Liver (tissue), 10 donors: ENCODE data around the gene CFAP69. TPM values are rescaled to one million over a fixed set of nuclear protein-coding genes. Genes with fewer than 3 reads are reported as not detected.
"Not testable (repeated sequence)": the region's sequence is repeated elsewhere in the genome, so short reads cannot be mapped to it uniquely, and the experiment has no call there.

ENCODE experiments used
- DNase-seq: peaks from one replicate; pipeline ENCODE4 v3.0.0-alpha.2; 2017; ENCODE audit warnings: low spot score
- H3K27ac ChIP-seq, 2 donors: one replicate each; pipeline ENCODE4 v1.7.0; 2013; ENCODE audit warnings: inconsistent platforms in 2 of 2, low read length in 2 of 2, control low read depth in 1 of 2, low read depth in 1 of 2, mild to moderate bottlenecking in 1 of 2
- H3K27me3 ChIP-seq, 4 donors: one replicate each; pipeline versions ENCODE4 v1.6.1 to v1.7.0; 2013; ENCODE audit warnings: low read length in 3 of 4, inconsistent platforms in 1 of 4, mild to moderate bottlenecking in 1 of 4, moderate library complexity in 1 of 4; ENCODE audit not compliant: control insufficient read depth in 4 of 4, insufficient read depth in 4 of 4
- H3K36me3 ChIP-seq, 4 donors: one replicate each; pipeline versions ENCODE4 v1.6.1 to v1.7.0; 2013; ENCODE audit warnings: low read length in 3 of 4, mild to moderate bottlenecking in 3 of 4, low read depth in 1 of 4, moderate library complexity in 1 of 4; ENCODE audit not compliant: control insufficient read depth in 4 of 4, insufficient read depth in 3 of 4
- H3K4me1 ChIP-seq, 4 donors: one replicate each; pipeline versions ENCODE4 v1.6.1 to v1.7.0; 2013; ENCODE audit warnings: low read length in 3 of 4, mild to moderate bottlenecking in 3 of 4, moderate library complexity in 1 of 4; ENCODE audit not compliant: control insufficient read depth in 4 of 4, insufficient read depth in 4 of 4
- H3K4me3 ChIP-seq, 3 donors: one replicate each; pipeline versions ENCODE4 v1.6.1 to v1.7.0; 2013; ENCODE audit warnings: low read length in 3 of 3, control low read depth in 1 of 3, low read depth in 1 of 3, mild to moderate bottlenecking in 1 of 3
- H3K9ac ChIP-seq, 2 donors: one replicate each; pipeline ENCODE4 v1.7.0; 2013; ENCODE audit warnings: low read length in 2 of 2, mild to moderate bottlenecking in 2 of 2, moderate library complexity in 2 of 2, control low read depth in 1 of 2, low read depth in 1 of 2
- H3K9me3 ChIP-seq, 4 donors: one replicate each; pipeline versions ENCODE4 v1.6.1 to v1.7.0; 2013; ENCODE audit warnings: low read length in 3 of 4; ENCODE audit not compliant: control insufficient read depth in 4 of 4
- HNF4G ChIP-seq: IDR thresholded peaks from 2 replicates; pipeline ENCODE4 v1.6.1; 2016; ENCODE audit warnings: antibody characterized with exemption
- JUND ChIP-seq, 2 donors: IDR thresholded peaks; 2 replicates each; pipeline ENCODE4 v1.6.1; 2016; ENCODE audit warnings: antibody characterized with exemption in 2 of 2
- RXRA ChIP-seq, 2 donors: IDR thresholded peaks; 2 replicates each; pipeline ENCODE4 v1.6.1; 2017 to 2018; ENCODE audit warnings: antibody characterized with exemption in 2 of 2, mild to moderate bottlenecking in 1 of 2
- WGBS: extraction: QIAGEN DNeasy Blood & Tissue Kit; methylation state at CpG from one replicate; pipeline ENCODE4 v1.1.7; 2013; 5-methylcytosine and 5-hydroxymethylcytosine counted together
- polyA plus RNA-seq, 2 donors: library from polyadenylated mRNA; stranded (reverse) in 1 of 2; unstranded in 1 of 2; fragments of 200-250 nt in 1 of 2; fragments of >200 nt in 1 of 2; fragmentation: Nextera tagmentation in 1 of 2; extraction: Ambion mirVana in 1 of 2; gene quantifications; one replicate each; pipeline versions ENCODE4 v1.2.1 to v1.2.3, GENCODE V29; 2013 to 2015
- small RNA-seq: library from RNA; depleted of rRNA; stranded (forward); fragments of <200 nt; gene quantifications from one replicate; pipeline ENCODE3, GENCODE V24; 2014
- total RNA-seq, 2 donors: library from RNA; depleted of rRNA; stranded (reverse); fragments of >200 nt; gene quantifications; one replicate each; pipeline ENCODE4 v1.2.3, GENCODE V29; 2014
- donor health status: healthy.
- donor health status: healthy.
- donor health status: healthy.
- donor health status: healthy.
- donor health status: healthy.

Gene CFAP69
- total and polyA plus RNA-seq, 4 donors, result 1.2 to 11.7 (median 4.1) TPM

GRCh38 chr7:90350032-90350431 is 105.1 kb downstream of the CFAP69 start:
- 98% methylated on average over 3 of the region's 3 CpGs for WGBS
- DNase-seq, H3K27me3 ChIP-seq: not testable (repeated sequence)

GRCh38 chr7:90351987-90352386 is 107.0 kb downstream of the CFAP69 start:
- no peaks in the 10 kb centered on the region for H3K9me3 ChIP-seq
- TF ChIP-seq HNF4G (no peak), JUND (IDR thresholded peaks at IDR 0.05) (no peak), RXRA (IDR thresholded peaks at IDR 0.05) (no peak)

More at GRCh38 chr7:90350032-90350431, 105.1 kb downstream of the CFAP69 start:
- not testable (repeated sequence) for H3K9me3 ChIP-seq, H3K36me3 ChIP-seq, H3K9ac ChIP-seq, H3K4me3 ChIP-seq, H3K27ac ChIP-seq
- H3K4me1 ChIP-seq, result peaks cover 3 to 17% (median 4%) of the 10 kb centered on the region in 4 donors

More at GRCh38 chr7:90351987-90352386, 107.0 kb downstream of the CFAP69 start:
- Histone ChIP-seq H3K4me1 (peaks cover 3 to 7% (median 5%) of the 10 kb centered on the region in 4 donors), H3K27ac (no peak overlapping the region), H3K36me3 (peaks cover 0 to 24% (median 17%) of the 10 kb centered on the region in 4 donors), H3K9ac (no peak overlapping the region), H3K27me3 (no peaks in the 10 kb centered on the region), H3K4me3 (no peak overlapping the region)
- no peak for DNase-seq

Small RNAs within 50 kb of the gene (small RNA-seq; reads per million reads assigned to genes)
- not detected for gene RF00019

Other genes with a start within 250 kb of the CFAP69 start
- 10 to 100 TPM; 28.5 to 37.1 TPM for gene STEAP1, start 90.7 kb upstream of the CFAP69 start, total RNA-seq
- 10 to 100 TPM; 20.0 to 30.8 TPM for gene STEAP1, start 90.7 kb upstream of the CFAP69 start, polyA plus RNA-seq
- 10 to 100 TPM in 1 of 2 donors, 1 to 10 TPM in 1; 8.0 to 25.9 TPM for gene STEAP2, start 33.4 kb upstream of the CFAP69 start, total RNA-seq
- gene STEAP2, start 33.4 kb upstream of the CFAP69 start, polyA plus RNA-seq, result 1 to 10 TPM; 1.2 to 2.3 TPM
- gene FAM237B, start 76.1 kb downstream of the CFAP69 start, total RNA-seq, result not detected
- not detected for gene FAM237B, start 76.1 kb downstream of the CFAP69 start, polyA plus RNA-seq
- 10 to 100 TPM in 1 of 2 donors, 1 to 10 TPM in 1; 6.5 to 18.9 TPM for gene GTPBP10, start 101.5 kb downstream of the CFAP69 start, total RNA-seq
- 10 to 100 TPM in 1 of 2 donors, 1 to 10 TPM in 1; 7.2 to 17.3 TPM for gene GTPBP10, start 101.5 kb downstream of the CFAP69 start, polyA plus RNA-seq
- 10 to 100 TPM; 23.6 to 50.0 TPM for gene CLDN12, start 158.3 kb downstream of the CFAP69 start, total RNA-seq
- 10 to 100 TPM; 22.5 to 23.7 TPM for gene CLDN12, start 158.3 kb downstream of the CFAP69 start, polyA plus RNA-seq
- gene PTTG1IP2, start 224.5 kb downstream of the CFAP69 start, total RNA-seq, result not detected
- 1 to 10 TPM in 1 of 2 donors, not detected in 1; 2.0 TPM for gene PTTG1IP2, start 224.5 kb downstream of the CFAP69 start, polyA plus RNA-seq